ENCODE data around the gene TUG1. TPM values are rescaled to one million over a fixed set of nuclear protein-coding genes. Genes with fewer than 3 reads are reported as not detected.

Gene TUG1
- total RNA-seq, 1 donor: 88.1 TPM

DNA sequence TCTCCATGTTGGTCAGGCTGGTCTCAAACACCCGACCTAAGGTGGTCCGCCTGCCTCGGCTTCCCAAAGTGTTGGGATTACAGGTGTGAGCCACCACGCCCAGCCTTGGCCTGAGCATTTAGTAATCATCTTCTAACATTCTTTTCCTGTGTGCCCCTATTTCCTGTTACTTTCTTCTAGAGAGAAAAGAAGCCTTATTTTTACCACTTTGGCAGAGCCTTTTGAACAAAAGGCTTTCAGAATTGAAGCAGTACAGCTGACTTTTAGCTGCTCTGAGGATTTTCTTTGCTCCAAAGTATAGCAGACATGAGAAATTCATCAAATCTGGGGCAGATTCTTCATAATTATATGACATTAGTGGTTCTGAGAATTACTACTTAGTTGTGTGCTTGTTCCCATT lies 13.9 kb upstream of the TUG1 start:
- TF ChIP-seq, protein P1, sequence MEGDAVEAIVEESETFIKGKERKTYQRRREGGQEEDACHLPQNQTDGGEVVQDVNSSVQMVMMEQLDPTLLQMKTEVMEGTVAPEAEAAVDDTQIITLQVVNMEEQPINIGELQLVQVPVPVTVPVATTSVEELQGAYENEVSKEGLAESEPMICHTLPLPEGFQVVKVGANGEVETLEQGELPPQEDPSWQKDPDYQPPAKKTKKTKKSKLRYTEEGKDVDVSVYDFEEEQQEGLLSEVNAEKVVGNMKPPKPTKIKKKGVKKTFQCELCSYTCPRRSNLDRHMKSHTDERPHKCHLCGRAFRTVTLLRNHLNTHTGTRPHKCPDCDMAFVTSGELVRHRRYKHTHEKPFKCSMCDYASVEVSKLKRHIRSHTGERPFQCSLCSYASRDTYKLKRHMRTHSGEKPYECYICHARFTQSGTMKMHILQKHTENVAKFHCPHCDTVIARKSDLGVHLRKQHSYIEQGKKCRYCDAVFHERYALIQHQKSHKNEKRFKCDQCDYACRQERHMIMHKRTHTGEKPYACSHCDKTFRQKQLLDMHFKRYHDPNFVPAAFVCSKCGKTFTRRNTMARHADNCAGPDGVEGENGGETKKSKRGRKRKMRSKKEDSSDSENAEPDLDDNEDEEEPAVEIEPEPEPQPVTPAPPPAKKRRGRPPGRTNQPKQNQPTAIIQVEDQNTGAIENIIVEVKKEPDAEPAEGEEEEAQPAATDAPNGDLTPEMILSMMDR (IDR thresholded peaks at IDR 0.05; ENCODE audit: insufficient read depth, low read depth, low read length): no peak
- DNase-seq (ENCODE audit: low read depth): no peak
- no peak overlapping the region for H3K4me3 ChIP-seq (ENCODE audit: low read depth, low read length)

DNA sequence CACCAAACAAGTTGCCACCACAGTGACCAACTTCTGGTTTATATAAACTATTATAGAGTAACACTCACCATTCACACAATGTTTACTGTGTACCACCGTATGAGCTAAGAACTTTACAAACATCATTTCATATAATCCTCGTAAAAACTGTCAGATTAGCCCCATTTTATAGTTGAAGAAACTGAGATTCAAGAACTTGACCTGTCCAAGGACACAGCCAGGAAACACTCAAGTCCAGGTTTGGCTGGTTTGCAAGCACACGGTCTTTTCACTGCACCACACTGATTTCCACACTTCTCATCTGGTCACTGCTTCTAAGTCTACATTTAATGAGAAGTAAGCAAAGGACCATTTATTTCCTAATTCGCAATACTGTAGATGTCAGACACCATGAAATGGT lies 4.2 kb upstream of the TUG1 start:
- no peak overlapping the region for H3K4me3 ChIP-seq (ENCODE audit: low read depth, low read length)
- TF ChIP-seq, protein P1 (IDR thresholded peaks at IDR 0.05; ENCODE audit: insufficient read depth, low read depth, low read length): no peak
- no peak for DNase-seq (ENCODE audit: low read depth)

DNA sequence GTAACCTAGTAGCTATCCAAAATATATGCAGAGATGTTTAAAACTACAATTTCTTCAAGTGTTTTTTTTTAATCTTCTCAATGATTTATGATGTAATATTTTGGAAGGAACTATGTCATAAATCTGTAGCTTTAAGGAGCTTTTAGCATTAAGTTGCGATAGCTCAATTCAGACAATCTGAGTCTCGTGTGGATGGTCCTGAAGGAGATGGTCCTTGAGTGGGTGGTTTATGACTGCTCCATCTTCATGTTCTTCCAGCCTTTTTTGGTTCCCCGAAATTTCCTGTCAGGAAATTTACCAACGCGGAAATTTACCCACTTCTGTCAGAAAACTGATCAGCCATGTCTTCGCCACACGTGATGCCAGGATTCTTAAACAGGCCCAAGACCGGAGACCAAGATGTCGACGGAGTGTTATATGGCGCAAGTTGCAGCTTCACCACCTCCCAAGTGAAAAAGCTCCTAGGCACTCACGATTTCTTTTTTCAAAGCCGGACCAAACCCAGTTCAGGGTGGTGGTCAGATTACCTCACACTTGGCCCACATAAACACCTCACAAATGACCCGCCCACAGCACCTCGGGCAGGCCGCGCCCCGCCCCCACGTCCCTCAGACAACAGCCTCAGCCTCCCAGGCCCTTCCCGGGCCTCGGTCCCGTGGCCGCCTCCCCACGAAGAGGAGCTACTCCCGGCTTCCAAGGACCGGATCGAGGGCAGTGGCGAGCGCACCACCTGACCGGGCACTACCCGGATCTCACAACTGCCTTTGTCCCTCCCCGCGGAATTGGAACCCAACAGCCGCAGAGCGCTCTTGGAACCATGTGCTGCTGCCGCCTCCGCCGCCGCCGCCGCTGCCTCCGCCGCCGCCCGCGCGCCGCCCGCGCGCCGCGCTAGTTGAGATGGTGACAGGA lies 796 bp upstream of the TUG1 start, which contains the start of gene MORC2:
Gene MORC2 (minus strand): TSS at position 760 of the 909 bp plus-strand sequence. CDS start 885 bp downstream, outside the sequence.
- H3K4me3 ChIP-seq (ENCODE audit: low read depth, low read length): peak within 1 kb of the TSS; percentile 71
- DNase-seq (ENCODE audit: low read depth): no peak
- TF ChIP-seq, protein P1 (IDR thresholded peaks at IDR 0.05; ENCODE audit: insufficient read depth, low read depth, low read length): no peak

DNA sequence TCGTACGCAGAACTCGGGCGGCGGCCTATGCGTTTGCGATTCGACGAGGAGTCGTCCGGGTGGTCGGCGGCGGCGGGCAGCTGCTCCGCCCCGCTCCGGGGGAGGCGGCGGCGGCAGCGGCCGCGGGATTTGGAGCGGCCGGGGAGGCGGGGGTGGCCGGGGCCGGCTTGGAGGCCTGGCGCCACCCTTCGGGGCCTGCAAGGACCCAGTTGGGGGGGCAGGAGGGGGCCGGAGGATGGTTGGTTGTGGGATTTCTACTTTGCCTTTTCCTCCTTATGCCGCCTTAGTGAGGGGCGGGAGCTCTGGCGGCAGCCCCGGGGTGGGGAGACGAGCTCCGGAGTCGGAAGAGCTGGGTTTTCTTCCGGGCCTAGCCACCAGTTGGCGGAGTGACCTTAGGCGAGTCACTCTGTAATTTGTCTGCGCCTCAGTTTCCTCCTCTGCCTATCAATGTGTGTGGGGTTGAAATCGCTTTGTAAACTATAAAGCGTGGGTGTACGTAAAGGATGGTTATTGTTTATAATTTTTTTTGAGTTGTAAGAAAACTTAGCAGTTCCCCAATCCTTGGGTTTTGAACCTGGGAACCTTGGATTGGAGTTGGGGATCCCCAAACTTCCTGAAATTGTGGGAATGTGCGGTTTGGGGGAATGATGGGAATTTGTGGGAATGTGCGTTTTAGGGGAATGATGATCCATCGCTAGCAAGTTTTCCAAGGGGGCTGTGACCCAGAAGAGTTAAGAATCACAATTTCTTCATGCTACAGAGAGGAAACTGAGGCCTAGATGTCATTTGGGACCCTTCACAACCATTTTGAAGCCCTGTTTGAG lies 679 bp downstream of the TUG1 start:
- H3K4me3 ChIP-seq (ENCODE audit: low read depth, low read length): peak overlapping the region; percentile 71
- TF ChIP-seq, protein P1 (IDR thresholded peaks at IDR 0.05; ENCODE audit: insufficient read depth, low read depth, low read length): peak; percentile 21
- DNase-seq (ENCODE audit: low read depth): peak; percentile 61

DNA sequence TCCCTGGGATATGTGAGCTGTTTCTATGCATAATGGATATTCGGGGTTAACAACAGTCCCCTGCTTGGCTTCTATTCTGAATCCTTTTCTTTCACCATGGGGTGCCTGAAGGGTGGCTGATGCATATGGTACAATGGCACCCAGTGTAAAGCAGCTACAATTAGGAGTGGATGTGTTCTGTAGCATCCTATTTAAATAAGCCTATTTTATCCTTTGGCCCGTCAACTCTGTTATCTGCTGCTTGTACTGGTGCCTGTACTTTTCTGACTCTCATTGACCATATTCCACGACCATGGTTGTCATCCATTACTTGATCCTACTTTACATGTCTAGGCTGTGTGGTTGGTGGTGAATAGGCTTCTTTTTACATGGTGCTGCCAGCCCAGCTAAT lies 1.3 kb downstream of the TUG1 start:
- H3K4me3 ChIP-seq (ENCODE audit: low read depth, low read length): peak overlapping the region; percentile 71
- no peak for DNase-seq (ENCODE audit: low read depth)
- TF ChIP-seq, protein P1 (IDR thresholded peaks at IDR 0.05; ENCODE audit: insufficient read depth, low read depth, low read length): no peak

DNA sequence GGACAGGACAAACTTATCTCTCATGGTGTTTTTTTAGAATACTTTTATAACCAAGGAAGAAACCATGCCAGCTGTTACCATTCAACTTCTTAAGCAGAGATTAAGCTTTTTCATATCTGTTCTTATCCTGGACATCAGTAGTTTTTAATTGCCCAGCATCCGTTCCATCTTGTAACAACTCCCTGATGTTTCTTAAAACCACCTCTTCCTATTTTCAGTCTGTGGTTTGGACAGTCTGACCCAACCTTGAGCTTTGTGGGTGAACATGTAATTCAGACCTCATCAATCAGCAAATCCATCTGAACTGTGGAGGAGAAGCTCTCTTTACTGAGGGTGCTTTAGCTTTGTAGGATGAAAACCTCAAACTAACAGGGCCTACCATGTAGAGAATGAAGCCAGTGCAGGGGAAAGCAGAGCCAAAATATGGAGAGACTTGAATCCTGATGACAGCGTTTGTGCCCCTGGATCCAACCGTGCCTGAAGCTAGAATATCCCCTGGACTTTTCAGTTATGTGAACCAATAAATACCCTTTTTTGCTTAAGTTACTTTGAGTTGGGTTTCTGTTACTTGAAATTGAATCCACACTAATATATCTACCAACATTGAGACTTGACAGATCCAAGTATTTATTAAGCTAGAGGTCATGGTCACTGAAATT lies 9.4 kb downstream of the TUG1 start:
- no peak overlapping the region for H3K4me3 ChIP-seq (ENCODE audit: low read depth, low read length)
- TF ChIP-seq, protein P1 (IDR thresholded peaks at IDR 0.05; ENCODE audit: insufficient read depth, low read depth, low read length): no peak
- peak; percentile 10 for DNase-seq (ENCODE audit: low read depth)
